Measurements from ENCODE around the gene SLX4IP.

Gene SLX4IP

GRCh38 chr20:10563935-10564492, 128.9 kb downstream of the SLX4IP start:
- TF ChIP-seq CTCF (IDR thresholded peaks at IDR 0.05; ENCODE audit: low read depth, low read length) = no peak
- H3K4me3 ChIP-seq (replicated peaks in 1 of 2; ENCODE audit: low read depth in 2 of 2, low read length in 2 of 2) = no peak overlapping the region
- no peak for DNase-seq (ENCODE audit: low read depth in 2 of 2)

GRCh38 chr20:10565191-10565921, 130.3 kb downstream of the SLX4IP start:
- DNase-seq (ENCODE audit: low read depth in 2 of 2) = peak; percentile 88 to 91
- H3K4me3 ChIP-seq (replicated peaks in 1 of 2; ENCODE audit: low read depth in 2 of 2, low read length in 2 of 2) = no peak overlapping the region
- no peak for TF ChIP-seq CTCF (IDR thresholded peaks at IDR 0.05; ENCODE audit: low read depth, low read length)

- DNase-seq (ENCODE audit: low read depth in 2 of 2) = peak; percentile 73
- no peak overlapping the region for H3K4me3 ChIP-seq (replicated peaks in 1 of 2; ENCODE audit: low read depth in 2 of 2, low read length in 2 of 2)
- TF ChIP-seq CTCF (IDR thresholded peaks at IDR 0.05; ENCODE audit: low read depth, low read length) = no peak
Observed at GRCh38 chr20:10565922-10566897, 131.1 kb downstream of the SLX4IP start.

DNA sequence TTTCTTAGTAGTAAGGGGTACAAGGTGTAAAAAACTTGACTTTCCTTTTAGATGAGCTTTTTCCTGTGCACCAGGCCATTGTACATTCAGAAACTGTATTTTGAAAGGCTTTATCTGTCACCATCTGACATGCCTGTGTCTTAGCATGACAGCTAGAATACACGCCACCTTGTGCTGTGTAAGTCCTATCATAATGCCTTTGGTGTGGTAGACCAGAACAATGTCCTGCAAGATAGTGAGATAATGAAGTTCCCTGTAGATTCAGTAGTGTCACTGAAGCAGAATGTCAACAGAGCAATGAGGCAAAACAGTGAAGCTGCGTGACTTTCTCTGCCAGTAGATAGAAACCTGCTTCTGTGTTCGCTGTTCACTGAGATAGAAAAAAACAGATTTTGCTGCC, 132.9 kb downstream of the SLX4IP start:
- no peak for DNase-seq (ENCODE audit: low read depth in 2 of 2)
- no peak overlapping the region for H3K4me3 ChIP-seq (replicated peaks in 1 of 2; ENCODE audit: low read depth in 2 of 2, low read length in 2 of 2)
- no peak for TF ChIP-seq CTCF (IDR thresholded peaks at IDR 0.05; ENCODE audit: low read depth, low read length)

DNA sequence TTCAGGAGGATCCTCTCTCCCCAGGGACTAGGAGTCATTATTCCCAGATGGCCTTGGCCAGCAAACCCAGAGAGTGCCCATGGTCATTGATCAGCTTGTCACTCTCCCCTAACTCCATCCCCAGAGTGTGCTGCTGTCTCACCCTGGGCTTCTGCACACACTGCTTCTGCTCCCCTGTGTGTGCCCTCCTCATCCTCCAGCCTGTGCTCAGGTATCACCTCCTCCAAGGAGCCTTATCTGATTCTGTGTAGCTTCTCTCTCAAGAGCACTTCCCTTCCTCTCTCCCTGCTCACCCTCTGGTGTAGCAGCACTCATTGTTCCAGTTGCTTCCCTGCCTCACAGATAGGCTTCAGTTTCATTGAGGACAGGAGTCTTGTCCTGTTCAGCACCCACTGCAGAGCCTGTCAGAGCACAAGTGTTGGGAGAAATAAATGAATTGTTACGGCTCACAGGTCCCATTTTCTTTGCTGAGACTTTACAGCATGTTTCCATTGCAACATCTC, 136.3 kb downstream of the SLX4IP start:
- no peak for DNase-seq (ENCODE audit: low read depth in 2 of 2)
- TF ChIP-seq CTCF (IDR thresholded peaks at IDR 0.05; ENCODE audit: low read depth, low read length) = no peak

GRCh38 chr20:10572853-10573252, 137.7 kb downstream of the SLX4IP start:
- no peak overlapping the region for H3K4me3 ChIP-seq (replicated peaks in 1 of 2; ENCODE audit: low read depth in 2 of 2, low read length in 2 of 2)
- DNase-seq (ENCODE audit: low read depth in 2 of 2) = no peak
- no peak for TF ChIP-seq CTCF (IDR thresholded peaks at IDR 0.05; ENCODE audit: low read depth, low read length)

More for the DNA sequence above, 136.3 kb downstream of the SLX4IP start:
- no peak overlapping the region for H3K4me3 ChIP-seq (replicated peaks in 1 of 2; ENCODE audit: low read depth in 2 of 2, low read length in 2 of 2)

Measured in cardiac fibroblast (primary cell).